HUDEP-2 (cell line): ENCODE data around the gene NAXE.
"Not testable (repeated sequence)": the region's sequence is repeated elsewhere in the genome, so short reads cannot be mapped to it uniquely, and the experiment has no call there.

ENCODE experiments used
- DNase-seq, 76 experiments: peaks; one replicate each; lab custom pipeline; 2025; ENCODE audit not compliant: unreplicated experiment in 76 of 76; lab: John Stamatoyannopoulos, UW

Gene NAXE

DNA sequence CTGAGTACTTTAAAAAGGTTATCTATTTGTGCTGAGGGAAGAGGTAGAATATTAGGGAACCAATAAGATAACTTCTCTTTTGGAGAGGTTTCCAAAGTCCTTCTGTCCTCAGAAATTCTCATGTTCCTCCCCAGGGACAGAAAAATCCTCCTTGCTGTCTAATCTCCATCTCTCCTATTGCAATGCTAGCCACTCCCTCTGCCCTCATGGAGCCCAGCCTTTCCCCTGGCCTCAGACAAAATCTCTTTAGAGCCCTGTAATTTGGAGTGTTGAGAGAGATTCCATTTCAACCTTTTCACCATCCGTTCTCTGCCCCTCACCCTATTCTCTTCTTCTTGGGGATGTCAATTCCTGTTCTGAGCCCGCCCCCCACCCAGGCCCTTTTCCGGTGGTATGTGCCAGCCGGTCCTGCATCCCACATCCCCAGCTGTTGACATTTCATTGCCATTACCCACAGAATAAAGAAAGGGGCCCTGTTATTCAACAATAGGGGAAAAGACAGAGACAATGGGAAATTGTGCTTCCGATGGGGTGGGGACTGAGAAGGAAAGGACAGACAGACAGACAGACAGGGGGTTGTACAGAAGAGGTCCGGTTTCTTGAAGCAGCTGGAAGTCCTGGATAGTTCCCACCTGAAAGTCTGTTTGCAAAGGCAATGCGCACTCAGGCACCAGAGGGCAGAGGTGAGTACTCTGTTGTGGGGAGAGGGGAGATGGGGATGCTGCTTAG lies 27.4 kb downstream of the NAXE start, which contains the start of gene HAPLN2:
Gene HAPLN2 (plus strand): TSS at position 563 of the 729 bp plus-strand sequence. CDS start 4,076 bp downstream, outside the sequence.
- DNase-seq: no peak

DNA sequence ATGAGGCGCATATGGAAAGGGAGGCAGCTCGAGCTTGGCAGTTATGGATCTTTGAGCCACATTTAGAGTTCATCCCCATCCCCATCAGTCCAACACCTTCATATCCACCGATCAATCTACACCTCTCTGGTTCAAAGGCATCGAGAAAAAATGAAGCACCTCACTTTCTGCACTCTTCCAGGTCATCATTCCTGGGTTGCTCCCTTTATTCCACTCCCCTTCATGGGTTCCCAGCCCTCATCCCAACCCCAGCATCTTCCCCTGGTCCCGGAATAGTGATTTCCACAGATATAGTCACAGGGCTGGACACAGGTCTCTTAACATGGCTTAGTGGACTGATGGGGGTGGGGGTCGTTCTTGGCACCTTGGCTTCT lies 28.0 kb downstream of the NAXE start:
- DNase-seq: no peak

DNA sequence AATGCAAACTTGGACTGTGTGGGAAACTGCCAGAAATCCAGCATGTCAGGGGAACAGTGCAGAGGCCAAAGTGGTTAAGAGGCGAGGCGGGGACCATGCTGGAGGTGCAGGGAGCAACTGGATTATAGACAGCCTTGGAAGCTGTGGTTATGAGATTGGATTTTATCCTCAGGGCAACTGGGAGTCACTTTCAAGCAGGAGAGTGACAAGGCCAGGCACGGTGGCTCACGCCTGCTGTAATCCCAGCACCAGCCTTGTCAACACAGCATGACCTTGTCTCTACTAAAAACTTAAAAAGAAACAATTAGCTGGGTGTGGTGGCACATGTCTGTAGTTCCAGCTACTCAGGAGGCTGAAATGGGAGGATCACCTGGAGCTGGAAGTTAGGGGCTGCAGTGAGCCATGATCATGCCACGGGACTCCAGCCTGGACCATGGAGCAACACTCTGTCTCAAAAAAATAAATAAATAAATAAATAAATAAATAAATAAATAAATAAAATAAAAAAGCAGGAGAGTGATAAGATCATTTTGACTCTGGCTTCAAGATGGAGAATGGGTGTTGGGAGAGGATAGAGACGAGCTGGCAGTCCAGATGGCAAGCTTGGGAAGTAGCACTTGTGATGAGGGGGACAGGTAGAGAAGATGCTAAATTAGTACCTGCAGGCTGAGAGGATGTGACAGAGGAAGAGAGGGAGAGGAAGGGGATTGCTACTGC lies 31.2 kb downstream of the NAXE start:
- no peak for DNase-seq

DNA sequence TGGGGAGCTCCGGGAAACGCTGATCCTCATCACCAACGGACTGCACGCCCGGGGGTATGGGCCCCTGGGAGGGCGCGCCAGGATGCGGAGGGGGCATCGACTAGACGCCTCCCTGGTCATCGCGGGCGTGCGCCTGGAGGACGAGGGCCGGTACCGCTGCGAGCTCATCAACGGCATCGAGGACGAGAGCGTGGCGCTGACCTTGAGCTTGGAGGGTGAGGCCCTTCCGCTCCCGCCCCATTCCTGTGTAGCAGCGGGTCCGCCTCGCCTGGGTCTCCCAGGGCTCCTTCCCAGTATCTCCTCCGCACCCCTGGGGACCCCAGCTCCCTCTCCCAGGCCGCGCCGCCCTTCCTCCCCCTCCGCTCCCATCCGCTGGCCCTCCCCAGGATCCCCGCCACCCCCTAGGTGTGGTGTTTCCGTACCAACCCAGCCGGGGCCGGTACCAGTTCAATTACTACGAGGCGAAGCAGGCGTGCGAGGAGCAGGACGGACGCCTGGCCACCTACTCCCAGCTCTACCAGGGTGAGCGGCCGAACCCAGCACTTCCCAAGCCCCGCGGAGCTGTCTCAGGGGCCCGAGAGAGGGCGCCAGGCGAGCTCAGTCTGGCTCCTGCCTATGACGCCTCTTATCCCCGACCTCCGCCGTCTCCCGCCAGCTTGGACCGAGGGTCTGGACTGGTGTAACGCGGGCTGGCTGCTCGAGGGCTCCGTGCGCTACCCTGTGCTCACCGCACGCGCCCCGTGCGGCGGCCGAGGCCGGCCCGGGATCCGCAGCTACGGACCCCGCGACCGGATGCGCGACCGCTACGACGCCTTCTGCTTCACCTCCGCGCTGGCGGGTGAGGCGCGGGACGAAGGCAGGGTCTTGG lies 32.6 kb downstream of the NAXE start:
- DNase-seq: peak in 35 of 76 experiments; percentile 5 to 50 (median 23)

DNA sequence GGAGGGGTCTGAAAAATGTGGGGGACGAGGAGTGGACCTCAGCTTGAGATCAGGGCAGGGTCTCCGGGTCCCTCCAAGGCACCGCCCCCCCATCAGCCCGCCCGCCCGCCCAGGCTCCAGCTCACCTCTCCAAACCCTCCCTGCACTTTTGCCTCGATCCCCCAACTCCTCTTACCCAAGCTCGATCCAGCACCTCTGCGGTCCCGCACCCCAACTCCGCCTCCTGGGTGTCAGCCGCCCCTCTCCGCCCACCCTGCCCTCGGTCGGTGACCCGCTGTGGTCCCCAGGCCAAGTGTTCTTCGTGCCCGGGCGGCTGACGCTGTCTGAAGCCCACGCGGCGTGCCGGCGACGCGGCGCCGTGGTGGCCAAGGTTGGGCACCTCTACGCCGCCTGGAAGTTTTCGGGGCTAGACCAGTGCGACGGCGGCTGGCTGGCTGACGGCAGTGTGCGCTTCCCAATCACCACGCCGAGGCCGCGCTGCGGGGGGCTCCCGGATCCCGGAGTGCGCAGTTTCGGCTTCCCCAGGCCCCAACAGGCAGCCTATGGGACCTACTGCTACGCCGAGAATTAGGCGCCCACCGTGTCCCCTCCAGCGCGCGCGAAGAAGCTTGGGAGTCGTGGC lies 33.3 kb downstream of the NAXE start:
- no peak for DNase-seq

DNA sequence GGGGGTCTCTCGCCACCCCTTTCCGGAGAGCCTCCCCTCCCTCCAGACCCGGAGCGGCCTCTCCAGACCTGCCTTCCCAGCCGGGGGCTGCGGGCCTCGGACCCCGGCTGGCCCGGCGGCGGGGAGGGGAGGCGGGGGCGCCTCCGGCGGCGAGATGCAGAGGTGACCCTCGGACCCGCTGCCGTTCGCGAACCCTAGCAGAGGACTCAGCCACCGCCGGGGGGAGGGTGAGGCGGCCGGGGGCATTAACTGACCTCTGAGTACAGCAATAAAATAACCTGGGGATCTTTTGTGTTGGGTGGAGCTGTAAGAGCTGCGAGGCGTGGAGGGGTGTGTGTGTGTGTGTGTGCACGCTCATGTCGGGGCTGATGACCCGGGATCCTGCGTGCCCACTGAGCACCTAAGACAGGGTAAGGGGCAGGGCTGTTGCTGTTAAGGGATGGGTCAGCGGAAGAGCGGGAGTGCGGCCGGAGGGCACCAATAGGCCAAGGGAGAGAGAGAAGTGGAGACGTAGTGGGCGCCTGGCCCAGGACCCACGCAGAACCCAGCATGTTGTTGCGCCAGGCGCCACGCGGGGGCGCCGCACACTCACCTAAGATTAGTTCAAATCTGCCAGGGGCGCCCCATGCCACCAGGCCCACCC lies 34.0 kb downstream of the NAXE start:
- DNase-seq: peak in 25 of 76 experiments; percentile 2 to 39 (median 11)

DNA sequence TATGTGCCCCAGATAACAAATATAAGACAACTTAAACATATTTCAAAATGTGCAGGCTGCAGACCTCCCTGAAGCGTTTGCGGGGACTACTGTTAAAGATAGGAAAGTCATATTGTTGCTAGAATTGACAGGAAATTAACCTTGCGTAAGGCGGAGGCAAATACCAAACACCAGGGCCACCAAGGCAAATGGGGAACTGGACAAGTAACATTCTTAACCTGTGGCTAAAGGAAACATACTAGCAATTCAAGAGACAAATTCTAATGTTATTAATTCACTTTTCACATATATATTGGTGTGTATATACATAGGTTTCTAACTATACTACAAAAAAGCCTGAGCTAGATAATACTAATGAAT lies 34.5 kb downstream of the NAXE start:
- DNase-seq: no peak

DNA sequence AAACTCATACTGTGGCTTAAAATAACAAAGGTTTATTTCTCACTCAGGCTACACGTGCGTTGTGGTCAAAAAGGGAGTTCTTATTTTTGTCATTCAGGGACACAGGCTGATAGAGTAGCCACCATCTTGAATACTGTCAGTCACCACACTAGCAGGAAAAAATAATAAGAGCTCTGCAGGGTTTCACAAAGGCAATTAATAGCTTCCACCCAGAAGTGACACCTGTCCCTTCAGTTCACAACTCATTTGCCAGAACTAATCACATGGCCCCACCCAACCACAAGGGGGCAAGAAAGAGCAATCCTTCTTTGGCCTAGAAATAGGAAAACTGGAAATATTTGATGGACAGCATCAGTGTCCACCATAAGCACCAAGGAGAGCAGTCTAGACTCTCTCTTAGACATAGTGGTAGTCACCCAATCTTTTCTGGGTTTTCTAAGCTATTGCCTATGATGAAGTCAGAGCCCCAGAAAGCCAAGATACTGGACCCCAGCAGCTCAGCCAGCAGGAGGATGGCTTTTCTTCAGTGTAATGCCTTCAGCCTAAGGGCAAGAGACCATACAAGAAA lies 35.8 kb downstream of the NAXE start:
- DNase-seq: peak in 28 of 76 experiments; percentile 5 to 52 (median 24)

DNA sequence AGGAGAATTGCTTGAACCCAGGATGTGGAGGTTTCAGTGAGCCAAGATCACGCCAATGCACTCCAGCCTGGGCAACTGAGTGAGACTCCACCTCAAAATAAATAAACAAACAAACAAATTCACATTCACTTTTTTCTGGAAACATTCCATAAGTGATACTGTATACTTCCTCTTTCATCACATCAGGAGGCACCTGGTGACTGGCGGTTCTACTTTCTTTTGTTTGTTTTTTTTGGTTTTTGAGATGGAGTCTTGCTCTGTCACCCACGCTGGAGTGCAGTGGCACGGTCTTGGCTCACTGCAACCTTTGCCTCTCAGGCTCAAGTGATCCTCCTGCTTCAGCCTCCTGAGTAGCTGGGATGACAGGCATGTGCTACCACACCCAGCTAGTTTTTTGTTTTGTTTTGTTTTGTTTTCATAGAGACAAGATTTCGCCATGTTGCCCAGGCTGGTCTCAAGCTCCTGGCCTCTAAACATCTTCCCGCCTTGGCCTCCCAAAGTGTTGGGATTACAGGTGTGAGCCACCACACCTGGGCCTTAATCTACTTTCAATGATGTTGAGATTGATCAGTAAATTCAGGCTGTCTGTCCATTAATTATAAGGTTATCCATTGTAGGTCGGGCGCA lies 38.4 kb downstream of the NAXE start:
- no peak for DNase-seq

DNA sequence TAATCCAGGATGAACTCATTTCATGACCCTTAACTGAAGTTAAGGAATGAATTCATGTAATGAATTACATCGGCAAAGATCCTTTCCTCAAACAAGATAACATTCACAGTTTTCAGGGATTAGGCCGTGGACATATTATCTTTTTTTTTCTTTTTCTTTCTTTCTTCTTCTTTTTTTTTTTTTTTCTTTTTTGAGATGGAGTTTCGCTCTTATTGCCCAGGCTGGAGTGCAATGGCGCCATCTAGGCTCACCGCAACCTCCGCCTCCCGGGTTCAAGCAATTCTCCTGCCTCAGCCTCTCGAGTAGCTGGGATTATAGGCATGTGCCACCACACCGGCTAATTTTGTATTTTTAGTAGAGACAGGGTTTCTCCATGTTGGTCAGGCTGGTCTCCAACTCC lies 39.6 kb downstream of the NAXE start:
- DNase-seq: not testable (repeated sequence)

DNA sequence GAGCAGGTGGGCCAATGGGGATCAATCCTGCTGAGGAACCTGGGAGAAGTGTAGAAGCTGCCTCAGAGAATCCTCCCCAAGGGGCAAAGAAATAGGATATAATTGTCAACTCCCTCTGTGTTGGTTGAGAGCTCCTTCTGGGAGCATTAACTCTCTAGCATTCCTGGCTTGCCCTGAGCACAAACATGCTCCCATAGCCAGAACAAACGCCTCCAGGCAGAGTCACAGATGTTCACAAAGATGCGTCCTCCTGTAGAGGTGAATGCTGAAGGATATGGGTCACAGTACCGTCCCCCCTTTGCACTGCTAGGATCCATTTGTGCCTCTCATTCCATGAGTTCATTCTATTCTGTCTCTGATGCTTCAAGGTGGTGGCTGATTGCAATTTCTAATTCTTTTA lies 40.8 kb downstream of the NAXE start:
- DNase-seq: no peak

DNA sequence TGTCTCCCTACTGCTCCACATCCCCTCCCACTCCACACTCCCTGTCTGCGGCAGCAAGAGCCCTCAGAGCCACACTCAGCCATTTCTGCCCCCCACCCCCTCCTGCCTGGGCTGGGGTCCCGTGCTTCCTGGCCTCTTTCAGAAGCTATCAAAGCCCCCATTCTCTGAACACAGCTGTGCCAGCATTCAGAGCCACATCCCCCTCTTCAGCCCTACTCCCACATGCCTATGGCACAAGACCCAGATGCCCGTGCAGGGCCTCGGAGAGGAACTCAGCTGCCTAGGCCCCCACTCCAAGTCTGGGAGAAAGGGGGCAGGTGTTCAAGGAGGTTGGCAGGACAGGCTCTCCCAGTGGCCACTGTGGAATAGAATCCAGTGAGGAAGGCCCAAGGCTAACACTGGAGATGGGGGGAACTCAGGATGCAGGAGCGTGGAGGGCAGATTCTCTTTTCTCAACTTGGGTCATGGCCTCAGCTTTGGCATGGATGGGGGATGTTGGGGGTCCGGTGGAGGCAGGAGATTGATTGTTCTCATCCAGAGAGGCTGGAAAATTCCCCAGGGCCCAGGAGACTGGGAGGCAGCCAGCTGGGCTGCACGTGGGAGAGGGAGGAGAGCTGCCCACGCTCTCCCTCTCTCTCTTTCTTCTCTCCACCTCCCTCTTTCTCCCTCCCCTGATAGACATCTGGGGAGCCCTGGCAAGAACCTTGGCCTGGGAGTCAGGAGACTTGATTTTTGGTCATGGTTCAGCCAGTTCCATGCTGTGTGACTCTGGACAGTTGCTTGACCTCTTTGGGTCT lies 46.8 kb downstream of the NAXE start:
- DNase-seq: no peak

DNA sequence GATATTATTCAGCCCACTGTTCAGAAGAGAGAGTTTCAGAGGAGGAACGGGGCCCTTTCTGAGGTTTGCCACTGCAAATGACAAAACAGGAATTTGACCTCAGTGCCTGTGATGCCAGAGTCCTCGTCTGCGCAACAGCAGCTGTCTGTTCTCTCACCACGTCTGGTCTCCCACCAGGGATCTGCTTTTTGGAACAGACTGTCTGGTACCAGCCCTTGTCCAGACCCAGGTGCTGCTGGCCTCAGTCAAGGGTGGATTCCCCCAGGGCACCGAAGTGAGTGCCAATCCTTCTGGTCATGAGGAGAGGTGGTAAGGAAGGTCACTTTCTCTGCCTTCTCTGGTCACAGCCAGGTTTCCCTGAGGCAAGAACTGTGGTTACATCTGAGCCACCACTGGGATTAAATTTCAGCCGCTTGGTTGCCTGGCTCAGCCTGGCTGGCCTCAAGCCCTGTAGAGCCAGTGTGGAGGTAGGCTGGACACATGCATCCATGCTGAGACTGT lies 48.1 kb downstream of the NAXE start:
- DNase-seq: no peak

DNA sequence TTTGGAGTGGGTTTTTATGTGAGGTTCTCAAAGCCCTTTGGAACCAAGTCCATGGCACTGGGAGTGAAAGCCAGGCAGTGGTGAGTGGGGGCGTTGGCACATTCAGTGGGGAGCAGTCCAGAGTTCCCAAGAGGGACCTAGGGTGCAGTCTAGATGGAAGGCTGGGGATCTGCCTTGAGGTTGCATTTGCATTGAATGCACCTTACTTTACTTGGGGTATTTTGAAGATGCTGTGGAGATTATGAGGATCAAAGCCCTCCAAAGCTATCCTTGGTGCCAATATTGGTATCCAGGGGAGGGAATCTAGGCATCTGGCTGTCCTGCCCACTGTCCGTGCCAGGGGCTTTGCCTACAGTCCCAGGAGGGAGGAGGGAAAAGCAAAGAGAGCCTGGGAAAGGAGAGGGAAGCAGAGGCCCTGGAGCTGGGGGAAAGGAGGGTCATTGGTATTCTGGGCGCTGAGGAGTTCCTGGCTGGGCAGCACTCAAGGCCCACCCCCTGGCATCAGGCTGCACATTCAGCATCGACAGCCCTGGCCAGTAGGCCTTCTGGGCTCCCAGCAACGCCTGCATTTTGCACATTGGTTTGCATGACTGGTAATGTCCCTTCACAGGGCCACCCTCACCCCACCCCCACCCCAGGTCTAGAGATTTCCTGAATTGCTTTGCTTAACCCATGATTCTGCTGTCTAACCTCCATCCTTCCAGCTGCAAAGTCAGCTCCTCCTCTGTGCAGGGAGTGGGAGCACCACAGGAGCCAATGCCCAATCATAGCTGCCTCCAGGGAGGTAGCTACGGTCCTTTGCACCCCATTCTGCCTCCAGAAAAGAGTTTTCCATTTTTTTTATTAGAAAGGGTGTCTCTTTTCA lies 49.5 kb downstream of the NAXE start:
- DNase-seq: no peak

DNA sequence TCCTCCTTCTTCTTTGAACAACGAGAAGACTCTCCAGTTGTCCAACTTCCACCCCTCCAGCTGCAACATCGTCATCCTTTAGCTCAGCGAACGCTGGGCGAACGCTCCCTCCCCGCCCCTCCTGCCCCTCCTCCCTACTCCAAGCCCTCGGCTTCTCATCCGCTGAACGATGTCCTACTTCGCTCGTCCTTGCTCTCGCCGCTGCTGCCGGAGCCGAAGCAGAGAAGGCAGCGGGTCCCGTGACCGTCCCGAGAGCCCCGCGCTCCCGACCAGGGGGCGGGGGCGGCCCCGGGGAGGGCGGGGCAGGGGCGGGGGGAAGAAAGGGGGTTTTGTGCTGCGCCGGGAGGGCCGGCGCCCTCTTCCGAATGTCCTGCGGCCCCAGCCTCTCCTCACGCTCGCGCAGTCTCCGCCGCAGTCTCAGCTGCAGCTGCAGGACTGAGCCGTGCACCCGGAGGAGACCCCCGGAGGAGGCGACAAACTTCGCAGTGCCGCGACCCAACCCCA lies 50.2 kb downstream of the NAXE start, which contains the start of gene BCAN:
Gene BCAN (plus strand): TSS at position 357 of the 504 bp plus-strand sequence. CDS start 3,938 bp downstream, outside the sequence.
- no peak for DNase-seq

DNA sequence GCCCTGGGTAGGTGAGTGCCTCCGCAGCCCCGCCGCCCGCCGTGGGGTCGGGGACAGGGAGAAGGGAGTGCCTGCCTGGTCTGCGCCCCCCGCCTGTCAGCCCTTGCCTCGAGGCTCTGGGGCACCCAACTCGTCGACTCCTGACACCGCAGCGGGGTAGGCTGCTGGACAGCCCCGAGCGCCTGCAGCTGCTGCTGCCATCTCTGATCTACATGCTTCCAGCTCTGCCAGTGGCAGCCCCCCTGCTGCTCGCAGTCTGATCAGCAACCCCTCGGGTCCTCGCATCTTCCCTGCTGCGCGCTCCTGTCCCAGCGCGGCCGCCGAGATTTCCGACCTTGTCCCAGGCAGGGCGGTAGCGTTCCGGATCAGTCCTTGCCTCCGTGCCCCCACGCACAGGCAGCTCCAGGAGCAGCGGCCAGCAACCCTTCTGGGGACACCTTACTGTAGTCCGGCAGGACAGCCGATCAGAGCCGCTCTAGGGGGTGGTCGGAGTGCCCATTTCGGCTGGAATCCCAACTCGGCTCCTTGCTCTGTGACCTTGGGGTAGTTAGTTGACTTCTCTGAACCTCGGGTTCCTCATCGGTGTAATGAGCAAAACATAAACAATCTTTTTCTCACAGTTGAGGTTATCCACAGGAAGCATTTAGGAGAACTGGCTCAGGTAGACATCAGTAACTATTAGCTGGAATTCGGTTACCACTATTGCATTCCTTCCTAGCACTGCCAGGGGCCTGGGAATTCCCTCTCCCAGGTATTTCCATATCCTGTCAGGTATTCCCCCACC lies 50.9 kb downstream of the NAXE start:
- no peak for DNase-seq
